ENCODE measurements around the gene ADORA2B. TPM values are rescaled to one million over a fixed set of nuclear protein-coding genes. Genes with fewer than 3 reads are reported as not detected.

ADORA2B gene
- total RNA-seq, 1 donor from 2014 or later, result 4.0 TPM

GRCh38 chr17:15998031-15998562 lies 53.2 kb downstream of the ADORA2B start:
- Histone ChIP-seq H4K20me1 (ENCODE audit: insufficient read depth, low read length) (peaks cover 26% of the 10 kb centered on the region), H3K4me2 (ENCODE audit: low read length) (peak overlapping the region; percentile 91), H3K9me3 (ENCODE audit: insufficient read depth, low read depth, low read length) (no peaks in the 10 kb centered on the region), H3K27me3 (ENCODE audit: insufficient read depth, low read length) (no peaks in the 10 kb centered on the region), H3K36me3 (ENCODE audit: insufficient read depth, low read length) (peaks cover 16% of the 10 kb centered on the region), H3K27ac (ENCODE audit: low read depth, low read length) (no peak overlapping the region), H3K4me1 (ENCODE audit: insufficient read depth, low read length) (peaks cover 16% of the 10 kb centered on the region), H3K4me3 (ENCODE audit: insufficient read depth, low read depth, low read length) (no peak overlapping the region), H3K9ac (ENCODE audit: low read length) (peak overlapping the region; percentile 51), H2AFZ (ENCODE audit: low read depth, low read length) (no peak overlapping the region), H3K79me2 (ENCODE audit: insufficient read depth, low read length) (peaks cover 46% of the 10 kb centered on the region)
- Mint-ChIP-seq H3K36me3 (ENCODE audit: low read depth, unreplicated experiment) (peaks cover 14% of the 10 kb centered on the region), H3K9me3 (ENCODE audit: unreplicated experiment) (no peaks in the 10 kb centered on the region), H3K4me3 (ENCODE audit: unreplicated experiment) (peak overlapping the region; percentile 93), H3K27ac (ENCODE audit: unreplicated experiment) (no peak overlapping the region), H3K27me3 (ENCODE audit: low read depth, unreplicated experiment) (no peaks in the 10 kb centered on the region), H3K4me1 (ENCODE audit: low read depth, unreplicated experiment) (peaks cover 9% of the 10 kb centered on the region)
- TF ChIP-seq CTCF (IDR thresholded peaks at IDR 0.05; ENCODE audit: insufficient read depth, low read depth, low read length) (no peak), EZH2 (IDR thresholded peaks at IDR 0.05; ENCODE audit: insufficient read depth, low read length) (no peak)
- DNase-seq (ENCODE audit: low read depth) (no peak), FAIRE-seq (no peak)

GRCh38 chr17:15999141-15999973 lies 54.4 kb downstream of the ADORA2B start, which contains the start of the genes TTC19 and ZSWIM7:
TSS of gene TTC19 (plus strand) at chr17:15999824. CDS start at chr17:15999849, 25 bp downstream.
TSS of gene ZSWIM7 (minus strand) at chr17:15999704. CDS start at chr17:15999594, 110 bp downstream.
- peak within 1 kb of the TSS; percentile 98 for H2AFZ ChIP-seq (ENCODE audit: low read depth, low read length)
- H3K27me3 ChIP-seq (ENCODE audit: insufficient read depth, low read length), result no peaks in the 10 kb centered on the region
- peak within 1 kb of the TSS; percentile 96 for H3K27ac Mint-ChIP-seq (ENCODE audit: unreplicated experiment)
- H3K9me3 Mint-ChIP-seq (ENCODE audit: unreplicated experiment), result no peaks in the 10 kb centered on the region
- peaks cover 45% of the 10 kb centered on the region for H3K79me2 ChIP-seq (ENCODE audit: insufficient read depth, low read length)
- no peaks in the 10 kb centered on the region for H3K27me3 Mint-ChIP-seq (ENCODE audit: low read depth, unreplicated experiment)
- H3K9ac ChIP-seq (ENCODE audit: low read length), result peak within 1 kb of the TSS; percentile 96
- DNase-seq (ENCODE audit: low read depth) (peak; percentile 91), FAIRE-seq (no peak)
- peaks cover 16% of the 10 kb centered on the region for H3K4me1 ChIP-seq (ENCODE audit: insufficient read depth, low read length)
- no peaks in the 10 kb centered on the region for H3K9me3 ChIP-seq (ENCODE audit: insufficient read depth, low read depth, low read length)
- H3K27ac ChIP-seq (ENCODE audit: low read depth, low read length), result peak within 1 kb of the TSS; percentile 96
- peak within 1 kb of the TSS; percentile 94 for H3K4me3 Mint-ChIP-seq (ENCODE audit: unreplicated experiment)
- no peak for TF ChIP-seq CTCF (IDR thresholded peaks at IDR 0.05; ENCODE audit: insufficient read depth, low read depth, low read length)
- no peak for TF ChIP-seq EZH2 (IDR thresholded peaks at IDR 0.05; ENCODE audit: insufficient read depth, low read length)
- H3K4me1 Mint-ChIP-seq (ENCODE audit: low read depth, unreplicated experiment), result peaks cover 9% of the 10 kb centered on the region
- peaks cover 26% of the 10 kb centered on the region for H3K36me3 ChIP-seq (ENCODE audit: insufficient read depth, low read length)
- H4K20me1 ChIP-seq (ENCODE audit: insufficient read depth, low read length), result peaks cover 30% of the 10 kb centered on the region
- peak within 1 kb of the TSS; percentile 85 for H3K4me3 ChIP-seq (ENCODE audit: insufficient read depth, low read depth, low read length)
- peak within 1 kb of the TSS; percentile 91 for H3K4me2 ChIP-seq (ENCODE audit: low read length)
- peaks cover 23% of the 10 kb centered on the region for H3K36me3 Mint-ChIP-seq (ENCODE audit: low read depth, unreplicated experiment)
